Smooth muscle cell (in vitro differentiated cells): Measurements from ENCODE around the gene TRIM46. TPM values are rescaled to one million over a fixed set of nuclear protein-coding genes. Genes with fewer than 3 reads are reported as not detected.
"Not testable (repeated sequence)": the region's sequence is repeated elsewhere in the genome, so short reads cannot be mapped to it uniquely, and the experiment has no call there.

Experiments
- DNase-seq: peaks from one replicate; lab custom pipeline; 2025; ENCODE audit not compliant: unreplicated experiment; lab: John Stamatoyannopoulos, UW
- H2AFZ ChIP-seq: fragments of 200-600 bp; sonication (generic); 2 replicates; pipeline ENCODE4 v1.6.0; 2016; ENCODE audit warnings: antibody characterized with exemption, low read depth, mild to moderate bottlenecking
- H3F3A ChIP-seq: fragments of 200-600 bp; sonication (generic); 2 replicates; pipeline ENCODE4 v1.6.0; 2017; ENCODE audit warnings: antibody characterized with exemption, low read depth
- H3K27ac ChIP-seq: fragments of 200-600 bp; sonication (generic); 2 replicates; pipeline ENCODE4 v1.5.1; 2016; ENCODE audit warnings: low read depth, mild to moderate bottlenecking
- H3K27me3 ChIP-seq: fragments of 200-600 bp; sonication (generic); 2 replicates; pipeline ENCODE4 v1.6.1; 2016; ENCODE audit warnings: low read depth, mild to moderate bottlenecking
- H3K36me3 ChIP-seq: fragments of 200-600 bp; sonication (generic); 2 replicates; pipeline ENCODE4 v1.5.1; 2016; ENCODE audit warnings: low read depth
- H3K4me1 ChIP-seq: fragments of 200-600 bp; sonication (generic); 2 replicates; pipeline ENCODE4 v1.5.1; 2016; ENCODE audit warnings: low read depth
- H3K4me2 ChIP-seq: fragments of 200-600 bp; sonication (generic); 2 replicates; pipeline ENCODE4 v1.6.0; 2016; ENCODE audit warnings: mild to moderate bottlenecking
- H3K4me3 ChIP-seq: fragments of 200-600 bp; sonication (generic); 2 replicates; pipeline ENCODE4 v1.5.1; 2016; ENCODE audit warnings: mild to moderate bottlenecking
- H3K79me2 ChIP-seq: fragments of 200-600 bp; sonication (generic); 2 replicates; pipeline ENCODE4 v1.6.0; 2016; ENCODE audit warnings: low read depth, mild to moderate bottlenecking
- H3K9ac ChIP-seq: fragments of 200-600 bp; sonication (generic); 2 replicates; pipeline ENCODE4 v1.6.0; 2016; ENCODE audit warnings: low read depth
- H3K9me3 ChIP-seq: fragments of 200-600 bp; sonication (generic); replicated peaks from 2 replicates; pipeline ENCODE4 v1.5.1; 2016; ENCODE audit warnings: low read depth
- H4K20me1 ChIP-seq: fragments of 200-600 bp; sonication (generic); 2 replicates; pipeline ENCODE4 v1.6.0; 2016; ENCODE audit warnings: low read depth
- CTCF ChIP-seq: fragments of 200-600 bp; sonication (generic); IDR thresholded peaks from 2 replicates; pipeline ENCODE4 v1.5.1; 2017; ENCODE audit warnings: borderline replicate concordance, mild to moderate bottlenecking, antibody characterized with exemption; ENCODE audit not compliant: insufficient read depth, poor library complexity, severe bottlenecking
- WGBS: methylation state at CpG from one replicate; pipeline ENCODE4 v1.1.7; 2016; ENCODE audit warnings: low lambda C conversion rate; 5-methylcytosine and 5-hydroxymethylcytosine counted together
- polyA plus RNA-seq: library from polyadenylated mRNA; unstranded; fragments of >200 nt; fragmentation: Nextera tagmentation; extraction: Ambion mirVana; gene quantifications from 2 replicates; pipeline ENCODE4 v1.2.1, GENCODE V29; 2016
- total RNA-seq: library from RNA; depleted of rRNA; stranded (reverse); fragments of >200 nt; gene quantifications from 2 replicates; pipeline ENCODE4 v1.2.3, GENCODE V29; 2014

Gene TRIM46
- total and polyA plus RNA-seq, 2 experiments from 2014 or later, result 3.6 to 3.8 TPM

- H3K4me1 ChIP-seq, result no peaks in the 10 kb centered on the region
- no peaks in the 10 kb centered on the region for H3K9me3 ChIP-seq
- no peak for TF ChIP-seq CTCF
- no peaks in the 10 kb centered on the region for H3F3A ChIP-seq
- no peak overlapping the region for H3K4me3 ChIP-seq
- no peak overlapping the region for H2AFZ ChIP-seq
- H3K79me2 ChIP-seq, result no peaks in the 10 kb centered on the region
- no peaks in the 10 kb centered on the region for H3K36me3 ChIP-seq
- H3K27ac ChIP-seq, result no peak overlapping the region
- H4K20me1 ChIP-seq, result no peaks in the 10 kb centered on the region
- WGBS, result 88% methylated on average over 16 of the region's 16 CpGs
- no peaks in the 10 kb centered on the region for H3K27me3 ChIP-seq
- no peak overlapping the region for H3K4me2 ChIP-seq
- DNase-seq, result no peak
- no peak overlapping the region for H3K9ac ChIP-seq
Observed at GRCh38 chr1:155187456-155187891, 13.8 kb downstream of the TRIM46 start.

- Histone ChIP-seq H3K27me3 (no peaks in the 10 kb centered on the region), H4K20me1 (no peaks in the 10 kb centered on the region), H3K9ac (no peak overlapping the region), H3K4me3 (no peak overlapping the region), H3K79me2 (no peaks in the 10 kb centered on the region), H3K4me1 (peaks cover 4% of the 10 kb centered on the region), H3F3A (no peaks in the 10 kb centered on the region), H3K9me3 (no peaks in the 10 kb centered on the region), H3K36me3 (no peaks in the 10 kb centered on the region), H3K4me2 (no peak overlapping the region), H2AFZ (no peak overlapping the region), H3K27ac (no peak overlapping the region)
- WGBS, result 95% methylated on average over 3 of the region's 14 CpGs
- DNase-seq, result no peak
- TF ChIP-seq CTCF, result no peak
Observed at GRCh38 chr1:155188268-155188667, 14.6 kb downstream of the TRIM46 start.

DNA sequence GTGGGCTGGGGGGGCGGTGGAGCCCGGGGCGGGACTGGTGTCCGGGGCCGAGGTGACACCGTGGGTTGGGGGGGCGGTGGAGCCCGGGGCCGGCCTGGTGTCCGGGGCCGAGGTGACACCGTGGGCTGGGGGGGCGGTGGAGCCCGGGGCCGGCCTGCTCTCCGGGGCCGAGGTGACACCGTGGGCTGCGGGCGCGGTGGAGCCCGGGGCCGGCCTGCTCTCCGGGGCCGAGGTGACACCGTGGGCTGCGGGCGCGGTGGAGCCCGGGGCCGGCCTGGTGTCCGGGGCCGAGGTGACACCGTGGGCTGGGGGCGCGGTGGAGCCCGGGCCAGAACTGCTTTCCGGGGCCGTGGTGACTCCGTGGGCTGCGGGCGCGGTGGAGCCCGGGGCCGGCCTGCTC lies 16.3 kb downstream of the TRIM46 start:
- H3F3A ChIP-seq, H4K20me1 ChIP-seq, H3K36me3 ChIP-seq, H3K4me2 ChIP-seq, H3K4me3 ChIP-seq, H3K27ac ChIP-seq, H3K79me2 ChIP-seq, H3K9me3 ChIP-seq, H3K9ac ChIP-seq, DNase-seq, H2AFZ ChIP-seq, H3K27me3 ChIP-seq, H3K4me1 ChIP-seq: not testable (repeated sequence)
- WGBS, result 96% methylated on average over 25 of the region's 45 CpGs

DNA sequence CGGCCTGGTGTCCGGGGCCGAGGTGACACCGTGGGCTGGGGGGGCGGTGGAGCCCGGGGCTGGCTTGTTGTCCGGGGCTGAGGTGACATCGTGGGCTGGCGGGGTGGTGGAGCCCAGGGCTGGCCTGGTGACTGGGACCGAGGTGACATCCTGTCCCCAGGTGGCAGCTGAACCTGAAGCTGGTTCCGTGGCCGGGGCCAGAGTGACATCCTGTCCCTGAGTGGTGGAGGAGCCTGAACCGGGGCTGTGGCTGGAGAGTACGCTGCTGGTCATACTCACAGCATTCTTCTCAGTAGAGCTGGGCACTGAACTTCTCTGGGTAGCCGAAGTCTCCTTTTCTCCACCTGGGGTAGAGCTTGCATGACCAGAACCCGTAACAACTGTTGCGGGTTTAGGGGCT lies 18.3 kb downstream of the TRIM46 start:
- no peaks in the 10 kb centered on the region for H3K27me3 ChIP-seq
- H3K79me2 ChIP-seq, result no peaks in the 10 kb centered on the region
- H3K4me1 ChIP-seq, result peaks cover 15% of the 10 kb centered on the region
- no peaks in the 10 kb centered on the region for H3K36me3 ChIP-seq
- no peak overlapping the region for H3K4me3 ChIP-seq
- no peak overlapping the region for H3K9ac ChIP-seq
- H2AFZ ChIP-seq, result no peak overlapping the region
- H3K4me2 ChIP-seq, result no peak overlapping the region
- 96% methylated on average over 8 of the region's 17 CpGs for WGBS
- TF ChIP-seq CTCF, result no peak
- H3K9me3 ChIP-seq, result no peaks in the 10 kb centered on the region
- H4K20me1 ChIP-seq, result no peaks in the 10 kb centered on the region
- peaks cover 3% of the 10 kb centered on the region for H3F3A ChIP-seq
- DNase-seq, result no peak
- no peak overlapping the region for H3K27ac ChIP-seq
